Left ventricle myocardium inferior (tissue), 1 donor: ENCODE measurements around the gene MBNL2. TPM values are rescaled to one million over a fixed set of nuclear protein-coding genes. Genes with fewer than 3 reads are reported as not detected.

Source experiments
- DNase-seq: peaks from one replicate; pipeline ENCODE4 v3.0.0-alpha.2; 2020
- H3K27ac ChIP-seq: fragments of 200-600 bp; replicated peaks from 2 replicates; pipeline ENCODE4 v1.8.0; 2021
- H3K27me3 ChIP-seq: fragments of 200-600 bp; 2 replicates; pipeline ENCODE4 v1.8.0; 2021; ENCODE audit warnings: low read depth
- H3K36me3 ChIP-seq: fragments of 200-600 bp; 2 replicates; pipeline ENCODE4 v1.8.0; 2021
- H3K4me1 ChIP-seq: fragments of 200-600 bp; 2 replicates; pipeline ENCODE4 v1.8.0; 2021
- H3K4me3 ChIP-seq: fragments of 200-600 bp; 2 replicates; pipeline ENCODE4 v1.8.0; 2021; ENCODE audit warnings: mild to moderate bottlenecking, moderate library complexity
- H3K9me3 ChIP-seq: fragments of 200-600 bp; replicated peaks from 2 replicates; pipeline ENCODE4 v1.8.0; 2021
- CTCF ChIP-seq: fragments of 200-600 bp; IDR thresholded peaks from 2 replicates; pipeline ENCODE4 v1.8.0; 2021; ENCODE audit warnings: antibody characterized with exemption, mild to moderate bottlenecking, borderline replicate concordance
- intact Hi-C: fragments of 100-400 bp; cut with micrococcal nuclease; formaldehyde crosslinking; loops from one replicate; pipeline ENCODE4 v1.11.0; 2022
- total RNA-seq: library from RNA; stranded (reverse); fragmentation: NEBNext Ultra II Directional; extraction: Animal tissue kit (Norgen Biotek cat#: 25700); gene quantifications from one replicate; pipeline ENCODE4 v1.2.1, GENCODE V29; 2021
- donor health status: DM: no; HTN: yes; CAD: no; lungs with severe emphysema.

The MBNL2 gene
- total RNA-seq, 1 donor from 2014 or later, result 76.5 TPM

DNA sequence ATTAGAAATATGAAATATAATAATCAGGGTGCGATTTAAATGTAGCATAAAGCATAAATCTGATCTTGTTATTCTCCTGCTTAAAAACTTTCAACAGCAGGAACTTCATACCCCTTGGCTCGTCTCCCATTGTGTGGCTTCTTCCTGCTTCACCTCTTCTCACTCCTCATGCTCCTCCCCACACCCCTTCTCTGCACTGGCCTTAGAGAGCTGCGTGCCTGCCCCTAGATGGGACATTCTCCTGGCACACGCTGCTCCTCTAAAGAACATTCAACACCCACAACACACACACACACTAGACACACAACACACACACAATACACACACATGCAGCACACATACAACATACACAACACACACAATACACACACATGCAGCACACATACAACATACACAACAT, 107.2 kb downstream of the MBNL2 start:
- H3K4me3 ChIP-seq, result no peak overlapping the region
- no peak for TF ChIP-seq CTCF
- no peak overlapping the region for H3K27ac ChIP-seq
- intact Hi-C loops, result no loop called here
- no peaks in the 10 kb centered on the region for H3K27me3 ChIP-seq
- no peak for DNase-seq
- H3K9me3 ChIP-seq, result no peaks in the 10 kb centered on the region
- H3K36me3 ChIP-seq, result peaks cover 2% of the 10 kb centered on the region
- H3K4me1 ChIP-seq, result peaks cover 97% of the 10 kb centered on the region

DNA sequence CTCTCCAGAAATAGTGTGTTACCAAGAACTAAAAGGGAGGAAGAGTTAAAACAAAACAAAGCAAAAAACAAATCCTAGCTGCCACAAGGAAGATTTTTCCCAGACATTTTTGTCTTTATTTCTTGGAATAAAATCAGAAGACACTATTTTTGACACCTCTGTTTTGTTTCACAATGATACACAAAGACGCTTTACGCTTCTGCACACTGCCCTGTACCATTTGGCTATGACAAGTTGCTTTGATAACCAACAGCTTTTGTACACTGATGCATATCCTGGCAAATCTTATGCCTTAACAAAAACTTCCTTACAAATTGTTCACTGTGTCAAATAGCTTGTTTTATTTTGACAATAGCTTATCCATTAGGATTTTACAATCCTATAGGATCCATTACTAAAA, 108.3 kb downstream of the MBNL2 start:
- intact Hi-C loops, result no loop called here
- peaks cover 97% of the 10 kb centered on the region for H3K4me1 ChIP-seq
- no peak overlapping the region for H3K4me3 ChIP-seq
- no peaks in the 10 kb centered on the region for H3K9me3 ChIP-seq
- peaks cover 8% of the 10 kb centered on the region for H3K36me3 ChIP-seq
- DNase-seq, result no peak
- no peak overlapping the region for H3K27ac ChIP-seq
- H3K27me3 ChIP-seq, result no peaks in the 10 kb centered on the region
- TF ChIP-seq CTCF, result no peak

- H3K9me3 ChIP-seq, result no peaks in the 10 kb centered on the region
- H3K4me3 ChIP-seq, result no peak overlapping the region
- no peak for DNase-seq
- no peak for TF ChIP-seq CTCF
- intact Hi-C loops, result no loop called here
- H3K27ac ChIP-seq, result no peak overlapping the region
- H3K36me3 ChIP-seq, result peaks cover 24% of the 10 kb centered on the region
- H3K4me1 ChIP-seq, result peaks cover 81% of the 10 kb centered on the region
- H3K27me3 ChIP-seq, result no peaks in the 10 kb centered on the region
Measured at GRCh38 chr13:97332742-97333141, 110.6 kb downstream of the MBNL2 start.

- intact Hi-C loops, result no loop called here
- H3K27ac ChIP-seq, result no peak overlapping the region
- H3K4me1 ChIP-seq, result peaks cover 81% of the 10 kb centered on the region
- H3K4me3 ChIP-seq, result no peak overlapping the region
- H3K9me3 ChIP-seq, result no peaks in the 10 kb centered on the region
- H3K36me3 ChIP-seq, result peaks cover 28% of the 10 kb centered on the region
- H3K27me3 ChIP-seq, result no peaks in the 10 kb centered on the region
- DNase-seq, result no peak
- no peak for TF ChIP-seq CTCF
Measured at GRCh38 chr13:97333983-97334382, 111.8 kb downstream of the MBNL2 start.

GRCh38 chr13:97334690-97335089, 112.6 kb downstream of the MBNL2 start:
- H3K27ac ChIP-seq, result peak overlapping the region; percentile 55
- peaks cover 82% of the 10 kb centered on the region for H3K4me1 ChIP-seq
- intact Hi-C loops, result no loop called here

More at GRCh38 chr13:97334690-97335089, 112.6 kb downstream of the MBNL2 start:
- H3K4me3 ChIP-seq, result no peak overlapping the region
- H3K36me3 ChIP-seq, result peaks cover 28% of the 10 kb centered on the region
- H3K9me3 ChIP-seq, result no peaks in the 10 kb centered on the region
- no peak for TF ChIP-seq CTCF
- H3K27me3 ChIP-seq, result no peaks in the 10 kb centered on the region
- DNase-seq, result no peak
